Fibroblast of lung (primary cell): Measurements from ENCODE around the gene KIAA1671.

Source experiments
- CTCF ChIP-seq, 2 donors: IDR thresholded peaks in 1 of 2; conservative IDR thresholded peaks in 1 of 2; 1 replicate in 1 of 2; 2 replicates in 1 of 2; pipeline ENCODE4 v1.5.1; 2011 to 2012; ENCODE audit warnings: low read length in 2 of 2, control low read depth in 1 of 2, inconsistent platforms in 1 of 2, low read depth in 1 of 2, mild to moderate bottlenecking in 1 of 2
- EZH2 ChIP-seq: IDR thresholded peaks from 2 replicates; pipeline ENCODE4 v1.5.1; 2012; ENCODE audit warnings: low read length, control low read depth, mild to moderate bottlenecking; ENCODE audit errors: missing control alignments

GRCh38 chr22:25045159-25045558, 92.6 kb downstream of the KIAA1671 start:
- TF ChIP-seq CTCF (conservative IDR thresholded peaks at IDR 0.05 in 1 of 2, IDR thresholded peaks at IDR 0.05 in 1 of 2; ENCODE audit: low read depth in 1 of 2, low read length in 2 of 2): no peak
- no peak for TF ChIP-seq EZH2
